Fibroblast of lung (primary cell): Measurements from ENCODE around the gene NCKAP5.

ENCODE experiments used
- EZH2 ChIP-seq: IDR thresholded peaks from 2 replicates; pipeline ENCODE4 v1.5.1; 2012; ENCODE audit warnings: low read length, control low read depth, mild to moderate bottlenecking; ENCODE audit errors: missing control alignments
- TF ChIP-seq, protein P1 (sequence below), 2 donors: IDR thresholded peaks in 1 of 2; conservative IDR thresholded peaks in 1 of 2; 1 replicate in 1 of 2; 2 replicates in 1 of 2; pipeline ENCODE4 v1.5.1; 2011 to 2012; ENCODE audit warnings: low read length in 2 of 2, control low read depth in 1 of 2, inconsistent platforms in 1 of 2, low read depth in 1 of 2, mild to moderate bottlenecking in 1 of 2

GRCh38 chr2:132975193-132976105 is 592.8 kb downstream of the NCKAP5 start:
- TF ChIP-seq, protein P1, sequence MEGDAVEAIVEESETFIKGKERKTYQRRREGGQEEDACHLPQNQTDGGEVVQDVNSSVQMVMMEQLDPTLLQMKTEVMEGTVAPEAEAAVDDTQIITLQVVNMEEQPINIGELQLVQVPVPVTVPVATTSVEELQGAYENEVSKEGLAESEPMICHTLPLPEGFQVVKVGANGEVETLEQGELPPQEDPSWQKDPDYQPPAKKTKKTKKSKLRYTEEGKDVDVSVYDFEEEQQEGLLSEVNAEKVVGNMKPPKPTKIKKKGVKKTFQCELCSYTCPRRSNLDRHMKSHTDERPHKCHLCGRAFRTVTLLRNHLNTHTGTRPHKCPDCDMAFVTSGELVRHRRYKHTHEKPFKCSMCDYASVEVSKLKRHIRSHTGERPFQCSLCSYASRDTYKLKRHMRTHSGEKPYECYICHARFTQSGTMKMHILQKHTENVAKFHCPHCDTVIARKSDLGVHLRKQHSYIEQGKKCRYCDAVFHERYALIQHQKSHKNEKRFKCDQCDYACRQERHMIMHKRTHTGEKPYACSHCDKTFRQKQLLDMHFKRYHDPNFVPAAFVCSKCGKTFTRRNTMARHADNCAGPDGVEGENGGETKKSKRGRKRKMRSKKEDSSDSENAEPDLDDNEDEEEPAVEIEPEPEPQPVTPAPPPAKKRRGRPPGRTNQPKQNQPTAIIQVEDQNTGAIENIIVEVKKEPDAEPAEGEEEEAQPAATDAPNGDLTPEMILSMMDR (conservative IDR thresholded peaks at IDR 0.05 in 1 of 2, IDR thresholded peaks at IDR 0.05 in 1 of 2; ENCODE audit: low read depth in 1 of 2, low read length in 2 of 2), result no peak
- TF ChIP-seq EZH2, result no peak
